ENCODE measurements around the gene HS6ST2.

DNA sequence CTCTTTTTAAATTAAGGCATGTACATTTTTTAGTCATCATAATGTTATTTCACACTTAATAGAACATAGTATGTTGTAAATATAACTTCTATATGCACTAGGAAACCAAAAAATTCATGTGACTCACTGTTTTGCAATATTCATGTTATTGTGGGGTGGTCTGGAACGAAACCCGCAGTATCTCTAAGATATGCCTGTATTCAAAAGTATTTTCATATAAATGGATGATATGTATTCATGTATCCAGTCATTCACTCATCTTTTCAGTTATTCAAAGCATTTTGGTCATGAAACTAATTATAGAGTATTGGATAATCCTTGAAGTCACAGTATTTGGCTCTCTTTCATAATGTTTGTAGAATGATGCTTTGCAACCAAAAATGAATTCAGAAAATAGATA is 168.1 kb downstream of the HS6ST2 start:
- TF ChIP-seq, protein P1, sequence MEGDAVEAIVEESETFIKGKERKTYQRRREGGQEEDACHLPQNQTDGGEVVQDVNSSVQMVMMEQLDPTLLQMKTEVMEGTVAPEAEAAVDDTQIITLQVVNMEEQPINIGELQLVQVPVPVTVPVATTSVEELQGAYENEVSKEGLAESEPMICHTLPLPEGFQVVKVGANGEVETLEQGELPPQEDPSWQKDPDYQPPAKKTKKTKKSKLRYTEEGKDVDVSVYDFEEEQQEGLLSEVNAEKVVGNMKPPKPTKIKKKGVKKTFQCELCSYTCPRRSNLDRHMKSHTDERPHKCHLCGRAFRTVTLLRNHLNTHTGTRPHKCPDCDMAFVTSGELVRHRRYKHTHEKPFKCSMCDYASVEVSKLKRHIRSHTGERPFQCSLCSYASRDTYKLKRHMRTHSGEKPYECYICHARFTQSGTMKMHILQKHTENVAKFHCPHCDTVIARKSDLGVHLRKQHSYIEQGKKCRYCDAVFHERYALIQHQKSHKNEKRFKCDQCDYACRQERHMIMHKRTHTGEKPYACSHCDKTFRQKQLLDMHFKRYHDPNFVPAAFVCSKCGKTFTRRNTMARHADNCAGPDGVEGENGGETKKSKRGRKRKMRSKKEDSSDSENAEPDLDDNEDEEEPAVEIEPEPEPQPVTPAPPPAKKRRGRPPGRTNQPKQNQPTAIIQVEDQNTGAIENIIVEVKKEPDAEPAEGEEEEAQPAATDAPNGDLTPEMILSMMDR (IDR thresholded peaks at IDR 0.05; ENCODE audit: low read depth, low read length, poor library complexity, severe bottlenecking) = no peak
- no peak for TF ChIP-seq EZH2phosphoT487 (IDR thresholded peaks at IDR 0.05; ENCODE audit: borderline replicate concordance, low read length)

All from DOHH2 (cell line).